NCI-H1694 (cell line): ENCODE data around the gene RRM1.
A peak's percentile ranks its signal among the peaks of the same experiment; 100 is the strongest.
"Not testable (repeated sequence)": the region's sequence is repeated elsewhere in the genome, so short reads cannot be mapped to it uniquely, and the experiment has no call there.

Experiments
- DNase-seq: peaks from one replicate; lab custom pipeline; 2025; lab: John Stamatoyannopoulos, UW

Gene RRM1

GRCh38 chr11:4140067-4140636 is 45.6 kb downstream of the RRM1 start:
- DNase-seq: no peak

GRCh38 chr11:4146070-4146771 is 51.6 kb downstream of the RRM1 start:
- DNase-seq: no peak

DNA sequence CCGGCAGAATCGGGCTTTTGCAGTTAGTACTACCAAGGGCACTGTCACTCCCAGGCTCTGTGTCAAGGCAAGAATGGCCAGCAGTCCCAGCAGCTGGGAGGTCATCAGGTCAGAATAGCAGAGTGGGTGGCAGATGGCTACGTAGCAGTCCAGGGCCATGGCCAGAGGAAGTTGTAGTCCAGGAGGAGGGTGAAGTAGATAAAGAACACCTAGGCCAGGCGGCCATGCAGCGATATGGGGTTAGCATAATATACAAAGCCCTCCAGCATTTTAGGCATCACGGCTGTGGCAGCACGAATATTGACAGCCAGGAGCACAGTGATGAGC is 52.1 kb downstream of the RRM1 start:
- DNase-seq: no peak

DNA sequence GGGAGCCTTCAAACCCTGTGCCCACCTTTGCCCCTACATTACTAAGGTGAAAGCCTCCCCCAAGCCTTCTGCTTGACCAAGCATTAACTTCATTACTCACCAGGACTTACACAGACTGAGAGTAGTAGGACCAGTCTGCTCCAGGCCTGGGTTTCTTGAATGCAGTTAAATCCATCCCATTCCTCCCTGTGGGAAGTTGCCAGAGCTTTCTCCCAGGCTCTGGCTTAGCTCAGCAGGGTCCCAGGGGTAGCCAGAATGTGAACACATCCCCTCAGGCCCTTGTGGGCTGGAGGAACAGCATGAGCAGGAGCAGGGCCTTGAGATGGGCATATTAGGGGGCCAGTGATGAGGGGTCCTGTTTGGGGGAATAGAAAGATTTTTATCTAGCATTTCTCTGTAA is 59.9 kb downstream of the RRM1 start:
- no peak for DNase-seq

DNA sequence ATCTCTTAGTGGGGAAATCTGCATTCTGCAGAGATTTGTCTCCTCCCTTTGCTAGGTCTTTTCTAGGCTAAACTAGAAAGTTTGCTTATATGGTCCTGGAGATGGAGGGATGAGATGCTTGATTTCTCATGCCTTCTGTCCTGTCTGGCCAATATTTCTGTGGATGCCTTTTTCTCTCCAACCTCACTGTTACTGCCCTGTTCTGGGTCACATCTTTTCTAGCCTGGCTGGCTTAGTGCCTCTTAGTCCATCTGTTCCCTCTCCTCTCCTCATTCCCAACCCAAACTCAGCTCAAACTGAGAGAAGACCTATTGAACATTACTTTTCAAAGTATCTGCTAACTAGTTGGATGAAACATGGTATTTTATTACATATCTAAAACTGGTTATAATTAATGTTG is 62.0 kb downstream of the RRM1 start:
- DNase-seq: no peak

GRCh38 chr11:4158818-4159217 is 64.2 kb downstream of the RRM1 start:
- DNase-seq: not testable (repeated sequence)

- DNase-seq: no peak
Measured at GRCh38 chr11:4161305-4161704, 66.7 kb downstream of the RRM1 start.

GRCh38 chr11:4164884-4165590 is 70.4 kb downstream of the RRM1 start:
- DNase-seq: no peak

DNA sequence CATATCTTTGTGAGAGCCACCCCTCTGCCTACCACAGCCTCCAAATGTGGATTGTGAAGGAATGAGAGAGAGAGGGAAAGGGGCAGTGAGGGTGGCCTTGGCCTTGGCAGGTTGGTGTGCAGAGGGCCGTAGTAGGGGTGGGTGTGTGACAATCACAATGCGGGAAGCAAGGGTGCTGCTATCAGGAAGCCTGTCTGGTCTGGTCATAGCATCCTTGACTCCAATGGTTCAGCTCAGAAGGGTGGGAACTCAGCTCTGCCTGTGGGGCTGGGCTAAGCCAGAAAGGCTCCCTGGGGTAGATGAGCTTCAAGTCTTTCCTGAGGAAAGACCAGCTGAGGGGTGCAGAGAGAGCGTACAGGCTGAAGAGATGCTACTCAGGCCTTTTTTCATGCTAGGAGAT is 72.7 kb downstream of the RRM1 start:
- DNase-seq: no peak

DNA sequence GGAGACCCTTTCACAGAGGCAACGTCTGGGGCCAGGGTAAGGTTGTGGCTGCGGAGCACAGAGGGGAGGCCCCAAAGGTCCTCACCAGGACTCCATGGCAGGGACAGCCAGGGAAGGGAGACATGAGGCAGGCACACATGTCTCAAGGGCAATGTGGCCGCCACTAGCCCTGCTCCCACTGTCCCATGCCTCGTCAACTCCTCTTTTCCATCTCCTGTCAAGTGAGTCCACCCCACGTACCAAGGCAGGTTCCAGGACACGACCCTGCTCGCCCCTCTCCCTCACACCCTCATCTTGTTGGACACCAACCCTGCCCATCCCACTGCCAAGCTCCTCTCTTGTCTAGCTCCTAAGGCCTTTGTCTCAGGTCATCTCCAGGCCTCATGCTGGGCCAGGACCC is 73.2 kb downstream of the RRM1 start:
- DNase-seq: no peak

DNA sequence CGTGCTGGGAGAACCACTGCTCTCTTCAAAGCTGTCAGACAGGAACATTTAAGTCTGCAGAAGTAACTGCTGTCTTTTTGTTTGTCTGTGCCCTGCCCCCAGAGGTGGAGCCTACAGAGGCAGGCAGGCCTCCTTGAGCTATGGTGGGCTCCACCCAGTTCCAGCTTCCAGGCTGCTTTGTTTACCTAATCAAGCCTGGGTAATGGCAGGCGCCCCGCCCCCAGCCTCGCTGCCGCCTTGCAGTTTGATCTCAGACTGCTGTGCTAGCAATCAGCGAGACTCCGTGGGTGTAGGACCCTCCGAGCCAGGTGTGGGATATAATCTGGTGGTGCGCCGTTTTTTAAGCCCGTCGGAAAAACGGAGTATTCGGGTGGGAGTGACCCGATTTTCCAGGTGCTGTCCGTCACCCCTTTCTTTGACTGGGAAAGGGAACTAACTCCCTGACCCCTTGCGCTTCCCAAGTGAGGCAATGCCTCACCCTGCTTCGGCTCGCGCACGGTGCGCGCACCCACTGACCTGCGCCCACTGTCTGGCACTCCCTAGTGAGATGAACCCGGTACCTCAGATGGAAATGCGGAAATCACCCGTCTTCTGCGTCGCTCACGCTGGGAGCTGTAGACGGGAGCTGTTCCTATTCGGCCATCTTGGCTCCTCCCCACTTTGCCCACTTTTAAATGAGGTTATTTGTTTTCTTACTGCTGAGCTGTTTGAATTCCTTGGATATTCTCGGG is 81.2 kb downstream of the RRM1 start:
- DNase-seq: not testable (repeated sequence)

DNA sequence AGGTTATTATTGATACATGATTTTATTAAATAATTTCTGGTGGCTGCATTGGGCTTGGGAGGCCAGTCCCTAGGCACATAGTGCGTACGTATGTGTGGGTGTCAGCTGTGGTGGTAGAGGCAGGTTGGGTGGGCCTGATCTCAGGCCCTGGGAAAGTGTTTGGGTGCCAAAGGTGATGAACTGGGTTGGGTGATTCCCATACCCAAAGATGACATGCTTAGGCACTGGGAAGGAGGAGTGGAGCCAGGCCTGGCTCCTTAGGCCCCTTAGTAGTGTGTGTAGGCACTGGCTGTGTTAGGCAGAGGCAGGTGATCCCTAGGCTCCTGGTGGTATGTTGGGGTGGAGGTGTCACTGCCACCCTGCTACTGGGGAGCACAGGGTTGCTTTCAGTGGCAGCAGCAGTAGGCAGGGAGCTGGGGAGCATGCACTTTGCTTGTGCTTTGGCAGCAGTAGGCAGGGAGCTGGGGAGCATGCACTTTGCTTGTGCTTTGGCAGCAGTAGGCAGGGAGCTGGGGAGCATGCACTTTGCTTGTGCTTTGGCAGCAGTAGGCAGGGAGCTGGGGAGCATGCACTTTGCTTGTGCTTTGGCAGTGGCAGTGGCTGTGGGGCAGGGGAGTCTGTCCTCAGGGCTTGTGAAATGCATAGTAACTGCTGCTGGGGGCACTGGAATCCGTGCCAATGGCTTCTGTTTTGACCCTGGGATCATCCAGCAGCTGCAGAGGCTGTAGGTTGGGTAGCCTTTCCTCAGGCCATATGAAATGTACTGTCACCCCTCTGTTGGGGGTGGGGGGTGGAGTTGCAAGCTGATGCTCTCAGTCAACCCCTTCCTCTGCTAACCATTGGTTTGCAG is 84.4 kb downstream of the RRM1 start:
- no peak for DNase-seq

DNA sequence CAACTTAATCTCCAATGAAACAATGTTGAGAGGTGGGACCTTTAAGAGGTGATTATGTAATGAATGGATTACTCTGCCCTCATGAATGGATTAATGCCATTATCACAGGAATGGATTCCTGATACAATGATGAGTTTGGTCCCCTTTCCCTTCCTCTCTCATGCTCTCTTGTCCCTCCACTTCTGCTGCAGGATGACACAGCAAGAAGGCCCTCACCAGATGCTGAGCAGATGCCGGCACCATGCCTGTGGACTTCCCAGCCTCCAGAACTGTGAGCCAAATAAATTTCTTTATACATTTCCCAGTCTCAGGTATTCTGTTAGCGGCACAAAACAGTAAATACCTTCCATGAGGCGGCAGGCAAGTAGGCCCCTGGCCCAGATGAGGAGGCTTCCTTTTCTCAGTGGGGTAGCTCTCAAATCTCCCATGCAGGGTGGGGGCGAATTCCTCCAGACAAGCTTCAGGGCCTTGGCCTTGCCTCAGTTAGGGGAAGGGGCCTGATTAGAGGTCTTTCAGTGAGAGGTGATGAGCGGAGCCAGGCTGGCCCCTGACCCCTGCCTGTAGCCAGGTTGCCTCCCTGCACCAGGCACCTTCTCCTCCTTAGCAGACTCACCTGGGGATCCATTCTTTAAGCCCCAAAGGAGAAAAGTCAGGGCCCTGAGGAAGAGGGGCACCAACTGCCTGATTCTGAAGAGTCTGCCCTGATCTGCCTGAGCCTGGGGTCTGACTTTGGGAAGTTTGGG is 86.0 kb downstream of the RRM1 start:
- DNase-seq: no peak

DNA sequence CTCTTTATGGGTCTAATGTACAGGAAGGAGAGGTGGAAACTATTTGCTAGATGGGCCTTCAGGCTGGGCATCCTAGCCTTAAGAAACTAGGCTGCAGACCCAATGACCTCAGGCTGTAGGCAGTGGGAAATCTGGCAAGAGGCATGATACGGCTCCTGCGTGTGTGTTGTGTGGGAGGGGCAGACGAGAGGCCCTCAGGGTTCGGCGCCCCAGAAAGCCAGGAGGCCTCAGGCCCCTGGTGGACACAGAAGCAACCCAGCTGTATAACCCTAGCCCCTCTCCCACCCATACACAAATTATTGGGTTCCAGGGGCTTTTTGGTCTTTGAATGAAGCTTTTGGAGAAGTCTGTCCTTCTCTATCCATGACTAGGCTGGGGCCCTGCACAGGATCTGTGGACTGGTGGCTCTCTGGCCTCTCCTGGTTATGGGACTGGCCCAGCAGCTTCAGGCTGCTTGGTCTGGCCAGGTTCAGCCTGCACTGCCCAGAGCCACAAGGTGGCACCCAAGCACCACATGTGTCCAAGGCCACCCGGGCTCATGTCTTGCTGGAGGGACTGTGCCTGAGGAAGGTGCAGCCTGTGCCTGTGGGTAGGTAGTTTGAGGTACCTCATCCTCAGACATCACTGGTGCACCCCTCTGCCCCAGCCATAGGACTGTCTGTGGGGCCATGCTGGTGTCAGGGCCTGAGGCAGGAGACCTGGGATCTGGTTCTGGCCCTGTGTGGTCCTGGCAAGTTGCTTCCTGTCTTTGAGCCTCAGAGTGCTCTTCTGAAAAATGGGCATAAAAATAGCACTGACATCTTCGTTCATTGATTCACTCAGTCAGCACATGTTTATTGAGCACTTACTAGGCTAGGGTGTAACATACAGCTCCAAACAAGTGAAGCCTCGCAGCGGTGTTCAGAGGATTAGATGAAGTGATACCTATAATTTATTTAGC is 87.5 kb downstream of the RRM1 start:
- DNase-seq: peak; percentile 1

DNA sequence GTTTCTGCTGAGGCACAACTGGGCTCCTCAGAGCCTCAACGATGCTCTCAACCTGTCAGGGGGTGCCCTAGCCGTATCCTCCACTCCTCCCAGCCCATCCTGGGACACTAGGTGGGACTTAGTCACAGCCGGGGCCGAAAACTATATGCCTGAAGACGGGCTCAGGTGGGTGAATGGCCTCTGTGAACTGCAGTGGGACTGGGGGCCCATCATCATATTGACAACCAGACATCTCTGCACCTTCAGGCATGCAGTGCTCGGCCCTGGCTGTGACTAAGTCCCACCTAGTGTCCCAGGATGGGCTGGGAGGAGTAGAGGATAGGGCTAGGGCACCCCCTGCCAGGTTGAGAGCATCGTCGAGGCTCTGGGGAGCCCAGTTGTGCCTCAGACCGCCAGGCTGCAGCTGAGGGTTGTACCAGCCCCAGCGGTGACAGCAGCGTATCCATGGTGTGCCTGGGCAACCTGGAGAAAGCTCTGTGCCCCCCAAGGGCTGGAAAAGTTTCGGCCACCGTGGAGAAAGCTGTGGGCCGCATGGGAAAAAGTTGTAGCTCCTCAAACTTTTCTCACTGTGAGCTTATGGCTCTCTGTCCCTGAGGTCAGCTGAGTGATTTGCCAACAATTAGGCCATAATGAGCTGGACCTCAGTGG is 88.9 kb downstream of the RRM1 start:
- no peak for DNase-seq

DNA sequence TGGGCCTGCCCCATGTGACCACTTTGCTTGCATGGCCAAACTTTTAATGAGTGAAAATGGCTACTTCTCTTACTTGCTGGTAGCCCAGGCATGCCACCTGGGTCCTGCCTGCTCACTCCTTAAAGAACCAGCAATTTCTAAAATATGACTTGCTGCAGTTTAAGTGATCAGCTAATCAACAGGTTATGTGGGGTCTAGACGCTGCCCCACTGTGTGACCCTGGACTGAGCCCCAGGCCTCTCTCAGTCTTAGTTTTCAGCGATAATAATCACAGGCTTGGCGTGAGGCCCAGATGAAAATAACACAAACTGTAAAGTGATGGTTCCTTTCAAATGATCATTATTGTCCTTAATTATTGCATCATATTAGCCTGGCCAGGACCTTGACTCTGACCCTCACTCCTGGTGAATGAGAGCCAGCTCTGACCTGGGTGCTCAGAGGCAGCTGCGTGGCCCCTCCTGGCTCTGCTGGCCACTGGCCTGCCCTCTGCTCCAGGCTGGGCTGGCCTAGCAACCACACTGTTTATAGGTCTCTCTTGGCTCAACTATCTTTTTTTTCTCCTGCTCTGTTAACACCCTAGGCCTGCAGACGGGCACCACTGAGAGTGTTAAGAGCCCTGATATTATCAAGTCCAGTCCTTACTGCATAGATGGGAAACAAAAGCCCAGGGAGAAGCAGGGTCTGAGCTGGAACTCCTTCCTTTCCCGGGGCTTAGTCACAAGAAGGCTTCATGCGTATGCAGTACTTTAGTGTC is 89.7 kb downstream of the RRM1 start:
- no peak for DNase-seq

GRCh38 chr11:4185561-4185960 is 91.0 kb downstream of the RRM1 start:
- no peak for DNase-seq

GRCh38 chr11:4186464-4187054 is 92.0 kb downstream of the RRM1 start:
- no peak for DNase-seq
